Measurements from ENCODE around the gene LARP4B. TPM values are rescaled to one million over a fixed set of nuclear protein-coding genes. Genes with fewer than 3 reads are reported as not detected.

LARP4B gene
- polyA plus RNA-seq, 1 donor from 2014 or later = 14.2 TPM

DNA sequence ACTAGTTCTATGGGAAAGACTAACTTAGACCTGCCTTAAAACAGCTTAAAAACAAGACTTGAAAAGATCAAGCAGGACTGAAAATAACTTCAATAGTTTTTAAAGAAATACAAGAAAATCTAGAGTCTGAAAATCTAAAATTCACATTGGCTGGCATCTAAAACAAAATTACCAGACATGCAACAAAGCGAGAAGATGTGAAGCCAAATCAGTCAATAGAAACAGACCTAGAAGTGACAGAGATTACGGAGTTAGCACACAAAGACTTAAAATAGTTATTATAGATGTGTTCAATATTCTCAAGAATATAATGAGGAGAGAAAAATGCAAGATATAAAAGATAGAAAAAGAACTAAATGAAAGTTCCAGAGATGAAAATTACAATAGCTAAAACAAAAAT is 163.7 kb downstream of the LARP4B start:
- Histone ChIP-seq H2AFZ (ENCODE audit: low read depth, low read length) (no peak overlapping the region), H3K9me3 (ENCODE audit: low read length) (peaks cover 5% of the 10 kb centered on the region), H3K27ac (ENCODE audit: low read length) (no peak overlapping the region), H3K9me2 (ENCODE audit: insufficient read depth, low read length) (no peaks in the 10 kb centered on the region), H3K36me3 (ENCODE audit: insufficient read depth, low read length) (no peaks in the 10 kb centered on the region), H4K20me1 (ENCODE audit: insufficient read depth) (no peaks in the 10 kb centered on the region), H3K4me3 (ENCODE audit: low read length) (no peak overlapping the region), H3K79me2 (replicated peaks; ENCODE audit: insufficient read depth, low read length) (no peaks in the 10 kb centered on the region), H3K4me2 (ENCODE audit: low read length) (no peak overlapping the region), H3K9ac (ENCODE audit: low read length) (no peak overlapping the region), H3K27me3 (ENCODE audit: insufficient read depth, low read depth, low read length) (no peaks in the 10 kb centered on the region), H3F3A (ENCODE audit: insufficient read depth, low read length, poor library complexity, severe bottlenecking) (no peaks in the 10 kb centered on the region)
- TF ChIP-seq, protein P1, sequence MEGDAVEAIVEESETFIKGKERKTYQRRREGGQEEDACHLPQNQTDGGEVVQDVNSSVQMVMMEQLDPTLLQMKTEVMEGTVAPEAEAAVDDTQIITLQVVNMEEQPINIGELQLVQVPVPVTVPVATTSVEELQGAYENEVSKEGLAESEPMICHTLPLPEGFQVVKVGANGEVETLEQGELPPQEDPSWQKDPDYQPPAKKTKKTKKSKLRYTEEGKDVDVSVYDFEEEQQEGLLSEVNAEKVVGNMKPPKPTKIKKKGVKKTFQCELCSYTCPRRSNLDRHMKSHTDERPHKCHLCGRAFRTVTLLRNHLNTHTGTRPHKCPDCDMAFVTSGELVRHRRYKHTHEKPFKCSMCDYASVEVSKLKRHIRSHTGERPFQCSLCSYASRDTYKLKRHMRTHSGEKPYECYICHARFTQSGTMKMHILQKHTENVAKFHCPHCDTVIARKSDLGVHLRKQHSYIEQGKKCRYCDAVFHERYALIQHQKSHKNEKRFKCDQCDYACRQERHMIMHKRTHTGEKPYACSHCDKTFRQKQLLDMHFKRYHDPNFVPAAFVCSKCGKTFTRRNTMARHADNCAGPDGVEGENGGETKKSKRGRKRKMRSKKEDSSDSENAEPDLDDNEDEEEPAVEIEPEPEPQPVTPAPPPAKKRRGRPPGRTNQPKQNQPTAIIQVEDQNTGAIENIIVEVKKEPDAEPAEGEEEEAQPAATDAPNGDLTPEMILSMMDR (IDR thresholded peaks at IDR 0.05; ENCODE audit: poor library complexity, severe bottlenecking) = no peak
- TF ChIP-seq, protein P2, sequence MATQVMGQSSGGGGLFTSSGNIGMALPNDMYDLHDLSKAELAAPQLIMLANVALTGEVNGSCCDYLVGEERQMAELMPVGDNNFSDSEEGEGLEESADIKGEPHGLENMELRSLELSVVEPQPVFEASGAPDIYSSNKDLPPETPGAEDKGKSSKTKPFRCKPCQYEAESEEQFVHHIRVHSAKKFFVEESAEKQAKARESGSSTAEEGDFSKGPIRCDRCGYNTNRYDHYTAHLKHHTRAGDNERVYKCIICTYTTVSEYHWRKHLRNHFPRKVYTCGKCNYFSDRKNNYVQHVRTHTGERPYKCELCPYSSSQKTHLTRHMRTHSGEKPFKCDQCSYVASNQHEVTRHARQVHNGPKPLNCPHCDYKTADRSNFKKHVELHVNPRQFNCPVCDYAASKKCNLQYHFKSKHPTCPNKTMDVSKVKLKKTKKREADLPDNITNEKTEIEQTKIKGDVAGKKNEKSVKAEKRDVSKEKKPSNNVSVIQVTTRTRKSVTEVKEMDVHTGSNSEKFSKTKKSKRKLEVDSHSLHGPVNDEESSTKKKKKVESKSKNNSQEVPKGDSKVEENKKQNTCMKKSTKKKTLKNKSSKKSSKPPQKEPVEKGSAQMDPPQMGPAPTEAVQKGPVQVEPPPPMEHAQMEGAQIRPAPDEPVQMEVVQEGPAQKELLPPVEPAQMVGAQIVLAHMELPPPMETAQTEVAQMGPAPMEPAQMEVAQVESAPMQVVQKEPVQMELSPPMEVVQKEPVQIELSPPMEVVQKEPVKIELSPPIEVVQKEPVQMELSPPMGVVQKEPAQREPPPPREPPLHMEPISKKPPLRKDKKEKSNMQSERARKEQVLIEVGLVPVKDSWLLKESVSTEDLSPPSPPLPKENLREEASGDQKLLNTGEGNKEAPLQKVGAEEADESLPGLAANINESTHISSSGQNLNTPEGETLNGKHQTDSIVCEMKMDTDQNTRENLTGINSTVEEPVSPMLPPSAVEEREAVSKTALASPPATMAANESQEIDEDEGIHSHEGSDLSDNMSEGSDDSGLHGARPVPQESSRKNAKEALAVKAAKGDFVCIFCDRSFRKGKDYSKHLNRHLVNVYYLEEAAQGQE (IDR thresholded peaks at IDR 0.05; ENCODE audit: borderline replicate concordance) = no peak
- TF ChIP-seq EP300 (conservative IDR thresholded peaks at IDR 0.05; ENCODE audit: poor library complexity, severe bottlenecking) (no peak), TAF1 (IDR thresholded peaks at IDR 0.05; ENCODE audit: low read depth) (no peak), RAD21 (conservative IDR thresholded peaks at IDR 0.05) (no peak), MXI1 (conservative IDR thresholded peaks at IDR 0.05; ENCODE audit: poor library complexity, severe bottlenecking) (no peak), EZH2 (IDR thresholded peaks at IDR 0.05; ENCODE audit: borderline replicate concordance, insufficient read depth, low read length, poor library complexity, severe bottlenecking) (no peak), POLR2AphosphoS5 (IDR thresholded peaks at IDR 0.05) (no peak), SMC3 (conservative IDR thresholded peaks at IDR 0.05; ENCODE audit: poor library complexity) (no peak)

DNA sequence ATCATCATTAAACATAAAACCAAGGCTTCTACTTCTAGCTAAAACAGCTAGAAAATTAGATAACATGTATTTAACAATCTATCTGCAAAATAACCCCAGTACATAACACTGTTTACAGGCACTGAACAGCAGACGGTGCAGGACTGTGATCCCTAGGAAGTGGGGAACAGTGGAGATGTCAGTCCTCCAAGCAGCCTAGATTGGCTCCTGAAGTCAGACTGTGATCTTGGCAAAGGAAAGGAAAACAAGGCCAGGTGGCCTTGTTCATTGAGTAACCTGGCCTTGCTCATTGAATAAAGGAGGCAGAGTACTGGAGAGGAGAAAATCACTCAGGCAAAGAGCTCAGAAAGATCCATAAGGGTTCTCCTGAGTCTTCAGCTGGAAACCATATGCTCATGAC is 164.3 kb downstream of the LARP4B start:
- H3K9ac ChIP-seq (ENCODE audit: low read length) = no peak overlapping the region
- H3F3A ChIP-seq (ENCODE audit: insufficient read depth, low read length, poor library complexity, severe bottlenecking) = no peaks in the 10 kb centered on the region
- H3K9me3 ChIP-seq (ENCODE audit: low read length) = peaks cover 5% of the 10 kb centered on the region
- H3K27me3 ChIP-seq (ENCODE audit: insufficient read depth, low read depth, low read length) = no peaks in the 10 kb centered on the region
- no peak overlapping the region for H2AFZ ChIP-seq (ENCODE audit: low read depth, low read length)
- no peak overlapping the region for H3K4me2 ChIP-seq (ENCODE audit: low read length)
- H4K20me1 ChIP-seq (ENCODE audit: insufficient read depth) = no peaks in the 10 kb centered on the region
- H3K36me3 ChIP-seq (ENCODE audit: insufficient read depth, low read length) = no peaks in the 10 kb centered on the region
- no peak overlapping the region for H3K4me3 ChIP-seq (ENCODE audit: low read length)
- TF ChIP-seq, protein P1 (IDR thresholded peaks at IDR 0.05; ENCODE audit: poor library complexity, severe bottlenecking) = no peak
- TF ChIP-seq TAF1 (IDR thresholded peaks at IDR 0.05; ENCODE audit: low read depth) (no peak), EZH2 (IDR thresholded peaks at IDR 0.05; ENCODE audit: borderline replicate concordance, insufficient read depth, low read length, poor library complexity, severe bottlenecking) (no peak), EP300 (conservative IDR thresholded peaks at IDR 0.05; ENCODE audit: poor library complexity, severe bottlenecking) (no peak), POLR2AphosphoS5 (IDR thresholded peaks at IDR 0.05) (no peak), MXI1 (conservative IDR thresholded peaks at IDR 0.05; ENCODE audit: poor library complexity, severe bottlenecking) (no peak), SMC3 (conservative IDR thresholded peaks at IDR 0.05; ENCODE audit: poor library complexity) (no peak), RAD21 (conservative IDR thresholded peaks at IDR 0.05) (no peak)
- TF ChIP-seq, protein P2 (IDR thresholded peaks at IDR 0.05; ENCODE audit: borderline replicate concordance) = no peak
- no peaks in the 10 kb centered on the region for H3K9me2 ChIP-seq (ENCODE audit: insufficient read depth, low read length)
- H3K79me2 ChIP-seq (replicated peaks; ENCODE audit: insufficient read depth, low read length) = no peaks in the 10 kb centered on the region
- no peak overlapping the region for H3K27ac ChIP-seq (ENCODE audit: low read length)
